Esophagus muscularis mucosa (tissue), 4 donors: Measurements from ENCODE around the gene ZNF124.
"Not testable (repeated sequence)": the region's sequence is repeated elsewhere in the genome, so short reads cannot be mapped to it uniquely, and the experiment has no call there.

ENCODE experiments used
- CTCF ChIP-seq, 3 experiments: fragments of 200-600 bp in 2 of 3; fragments of 450-650 bp in 1 of 3; sonication (generic) in 2 of 3; IDR thresholded peaks; one replicate each; pipeline ENCODE4 v1.5.1; 2017 to 2019; ENCODE audit warnings: antibody characterized with exemption in 3 of 3, mild to moderate bottlenecking in 2 of 3, moderate library complexity in 1 of 3
- EP300 ChIP-seq: sonication (generic); formaldehyde crosslinking; IDR thresholded peaks from one replicate; pipeline ENCODE4 v1.6.1; 2017; ENCODE audit warnings: antibody characterized with exemption
- POLR2A ChIP-seq: fragments of 450-650 bp; IDR thresholded peaks from one replicate; pipeline ENCODE4 v1.6.1; 2017; ENCODE audit warnings: antibody characterized with exemption, moderate library complexity, mild to moderate bottlenecking, low read depth
- POLR2AphosphoS5 ChIP-seq, 2 donors: sonication (generic); formaldehyde crosslinking; IDR thresholded peaks; one replicate each; pipeline ENCODE4 v1.6.1; 2017; ENCODE audit warnings: antibody characterized with exemption in 2 of 2

- TF ChIP-seq POLR2A; CTCF (IDR thresholded peaks at IDR 0.05); POLR2AphosphoS5 (IDR thresholded peaks at IDR 0.05); EP300: not testable (repeated sequence)
Observed at GRCh38 chr1:247120408-247120668, 51.5 kb downstream of the ZNF124 start.
